Left ventricle myocardium inferior (tissue), 1 donor: ENCODE results near the gene TMED10. TPM values are rescaled to one million over a fixed set of nuclear protein-coding genes. Genes with fewer than 3 reads are reported as not detected.

Experiments used
- DNase-seq: peaks from one replicate; pipeline ENCODE4 v3.0.0-alpha.2; 2020
- H3K27ac ChIP-seq: fragments of 200-600 bp; replicated peaks from 2 replicates; pipeline ENCODE4 v1.8.0; 2021
- H3K27me3 ChIP-seq: fragments of 200-600 bp; 2 replicates; pipeline ENCODE4 v1.8.0; 2021; ENCODE audit warnings: low read depth
- H3K36me3 ChIP-seq: fragments of 200-600 bp; 2 replicates; pipeline ENCODE4 v1.8.0; 2021
- H3K4me1 ChIP-seq: fragments of 200-600 bp; 2 replicates; pipeline ENCODE4 v1.8.0; 2021
- H3K4me3 ChIP-seq: fragments of 200-600 bp; 2 replicates; pipeline ENCODE4 v1.8.0; 2021; ENCODE audit warnings: mild to moderate bottlenecking, moderate library complexity
- H3K9me3 ChIP-seq: fragments of 200-600 bp; replicated peaks from 2 replicates; pipeline ENCODE4 v1.8.0; 2021
- intact Hi-C: fragments of 100-400 bp; cut with micrococcal nuclease; formaldehyde crosslinking; loops from one replicate; pipeline ENCODE4 v1.11.0; 2022
- total RNA-seq: library from RNA; stranded (reverse); fragmentation: NEBNext Ultra II Directional; extraction: Animal tissue kit (Norgen Biotek cat#: 25700); gene quantifications from one replicate; pipeline ENCODE4 v1.2.1, GENCODE V29; 2021
- TF ChIP-seq, protein P1 (sequence below): fragments of 200-600 bp; IDR thresholded peaks from 2 replicates; pipeline ENCODE4 v1.8.0; 2021; ENCODE audit warnings: antibody characterized with exemption, mild to moderate bottlenecking, borderline replicate concordance
- donor health status: DM: no; HTN: yes; CAD: no; lungs with severe emphysema.

The TMED10 gene
- total RNA-seq, 1 donor from 2014 or later = 278 TPM

DNA sequence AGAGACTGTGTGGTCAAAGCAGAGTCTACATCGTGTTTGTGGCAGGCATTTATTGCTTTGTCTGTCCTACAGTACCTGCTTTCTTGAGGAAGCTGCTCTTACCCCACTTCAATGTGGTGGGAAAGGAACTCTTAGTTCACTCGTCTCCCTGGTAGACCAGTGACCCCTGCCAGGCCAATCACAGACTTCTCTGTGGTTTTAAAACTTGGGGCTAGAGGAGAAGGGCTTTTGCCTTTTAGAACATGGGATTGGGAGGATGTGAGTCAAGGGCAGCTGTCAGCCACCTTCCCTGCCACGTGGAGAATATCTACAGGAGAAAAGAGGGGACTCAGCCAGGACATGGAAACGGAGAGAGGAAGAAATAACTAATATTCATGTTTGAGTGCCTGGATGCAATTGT lies 36.8 kb upstream of the TMED10 start:
- intact Hi-C loops = no loop called here
- TF ChIP-seq, protein P1, sequence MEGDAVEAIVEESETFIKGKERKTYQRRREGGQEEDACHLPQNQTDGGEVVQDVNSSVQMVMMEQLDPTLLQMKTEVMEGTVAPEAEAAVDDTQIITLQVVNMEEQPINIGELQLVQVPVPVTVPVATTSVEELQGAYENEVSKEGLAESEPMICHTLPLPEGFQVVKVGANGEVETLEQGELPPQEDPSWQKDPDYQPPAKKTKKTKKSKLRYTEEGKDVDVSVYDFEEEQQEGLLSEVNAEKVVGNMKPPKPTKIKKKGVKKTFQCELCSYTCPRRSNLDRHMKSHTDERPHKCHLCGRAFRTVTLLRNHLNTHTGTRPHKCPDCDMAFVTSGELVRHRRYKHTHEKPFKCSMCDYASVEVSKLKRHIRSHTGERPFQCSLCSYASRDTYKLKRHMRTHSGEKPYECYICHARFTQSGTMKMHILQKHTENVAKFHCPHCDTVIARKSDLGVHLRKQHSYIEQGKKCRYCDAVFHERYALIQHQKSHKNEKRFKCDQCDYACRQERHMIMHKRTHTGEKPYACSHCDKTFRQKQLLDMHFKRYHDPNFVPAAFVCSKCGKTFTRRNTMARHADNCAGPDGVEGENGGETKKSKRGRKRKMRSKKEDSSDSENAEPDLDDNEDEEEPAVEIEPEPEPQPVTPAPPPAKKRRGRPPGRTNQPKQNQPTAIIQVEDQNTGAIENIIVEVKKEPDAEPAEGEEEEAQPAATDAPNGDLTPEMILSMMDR = no peak
- DNase-seq = no peak
- H3K9me3 ChIP-seq = no peaks in the 10 kb centered on the region
- H3K27ac ChIP-seq = no peak overlapping the region
- H3K4me3 ChIP-seq = no peak overlapping the region
- no peaks in the 10 kb centered on the region for H3K27me3 ChIP-seq
- H3K36me3 ChIP-seq = no peaks in the 10 kb centered on the region
- H3K4me1 ChIP-seq = no peaks in the 10 kb centered on the region

- Histone ChIP-seq H3K4me1 (no peaks in the 10 kb centered on the region), H3K4me3 (no peak overlapping the region), H3K36me3 (no peaks in the 10 kb centered on the region), H3K27ac (no peak overlapping the region), H3K9me3 (no peaks in the 10 kb centered on the region), H3K27me3 (no peaks in the 10 kb centered on the region)
- intact Hi-C loops = no loop called here
- DNase-seq = no peak
- TF ChIP-seq, protein P1 = no peak
Measured at GRCh38 chr14:75208843-75209242, 32.4 kb upstream of the TMED10 start.

GRCh38 chr14:75206190-75206589 lies 29.8 kb upstream of the TMED10 start:
- intact Hi-C loops = no loop called here
- Histone ChIP-seq H3K4me1 (no peaks in the 10 kb centered on the region), H3K27me3 (no peaks in the 10 kb centered on the region), H3K36me3 (no peaks in the 10 kb centered on the region), H3K9me3 (no peaks in the 10 kb centered on the region), H3K4me3 (no peak overlapping the region), H3K27ac (no peak overlapping the region)
- TF ChIP-seq, protein P1 = no peak
- no peak for DNase-seq

GRCh38 chr14:75205591-75205990 lies 29.2 kb upstream of the TMED10 start:
- Histone ChIP-seq H3K36me3 (no peaks in the 10 kb centered on the region), H3K9me3 (no peaks in the 10 kb centered on the region), H3K4me1 (no peaks in the 10 kb centered on the region), H3K27me3 (no peaks in the 10 kb centered on the region), H3K4me3 (no peak overlapping the region), H3K27ac (no peak overlapping the region)
- TF ChIP-seq, protein P1 = no peak
- intact Hi-C loops = no loop called here
- DNase-seq = no peak

- H3K36me3 ChIP-seq = no peaks in the 10 kb centered on the region
Measured at GRCh38 chr14:75204116-75204515, 27.7 kb upstream of the TMED10 start.

More at GRCh38 chr14:75204116-75204515, 27.7 kb upstream of the TMED10 start:
- intact Hi-C loops = no loop called here
- Histone ChIP-seq H3K27ac (no peak overlapping the region), H3K4me3 (no peak overlapping the region), H3K4me1 (peaks cover under 1% of the 10 kb centered on the region), H3K9me3 (no peaks in the 10 kb centered on the region), H3K27me3 (no peaks in the 10 kb centered on the region)
- DNase-seq = no peak
- TF ChIP-seq, protein P1 = no peak
